OCI-LY7 (cell line): Measurements from ENCODE around the gene PRAME. TPM values are rescaled to one million over a fixed set of nuclear protein-coding genes. Genes with fewer than 3 reads are reported as not detected.
A peak's percentile ranks its signal among the peaks of the same experiment; 100 is the strongest.

Experiments
- BruUV-seq: library from RNA; stranded (reverse); fragments of 400-500 nt; replicated peaks from 2 replicates; lab custom pipeline; 2021; lab: Mats Ljungman, UMichigan
- CTCF ChIA-PET: fragments of 300-600 bp; sonication (Branson Sonifier 250); formaldehyde crosslinking; loops from one replicate; lab custom pipeline; 2022; ENCODE audit warnings: antibody characterized with exemption; ENCODE audit not compliant: unreplicated experiment; lab: Charles Lee
- POLR2A ChIA-PET: fragments of 300-600 bp; sonication (Branson Sonifier 250); formaldehyde crosslinking; loops from one replicate; lab custom pipeline; 2022; ENCODE audit warnings: antibody characterized with exemption; lab: Charles Lee
- DNase-seq: peaks from one replicate; pipeline ENCODE4 v3.0.0-alpha.2; 2015; ENCODE audit warnings: low spot score
- H2AFZ ChIP-seq: fragments of 200-600 bp; sonication (generic), shearing (Covaris generic); 2 replicates; pipeline ENCODE4 v1.6.1; 2014; ENCODE audit warnings: mild to moderate bottlenecking, antibody characterized with exemption, low read length, moderate library complexity
- H3K27ac ChIP-seq: fragments of 200-600 bp; sonication (generic); 2 replicates; pipeline ENCODE4 v1.5.1; 2014; ENCODE audit warnings: mixed run types, low read depth, mild to moderate bottlenecking, moderate library complexity, low read length, inconsistent platforms; ENCODE audit not compliant: poor library complexity, severe bottlenecking
- H3K36me3 ChIP-seq: fragments of 200-600 bp; sonication (generic); 2 replicates; pipeline ENCODE4 v1.6.1; 2014; ENCODE audit warnings: mild to moderate bottlenecking, antibody characterized with exemption, low read length, moderate library complexity, mixed read lengths; ENCODE audit not compliant: insufficient read depth
- H3K4me1 ChIP-seq: fragments of 200-600 bp; sonication (generic); 2 replicates; pipeline ENCODE4 v1.5.1; 2014; ENCODE audit warnings: mild to moderate bottlenecking, low read length; ENCODE audit not compliant: insufficient read depth, poor library complexity, severe bottlenecking
- H3K4me2 ChIP-seq: fragments of 200-600 bp; sonication (generic); 2 replicates; pipeline ENCODE4 v1.6.1; 2014; ENCODE audit warnings: mild to moderate bottlenecking, low read length
- H3K4me3 ChIP-seq: fragments of 200-600 bp; sonication (generic); 2 replicates; pipeline ENCODE4 v1.5.1; 2014; ENCODE audit warnings: mild to moderate bottlenecking, low read depth, low read length; ENCODE audit not compliant: poor library complexity, severe bottlenecking
- H3K79me2 ChIP-seq: fragments of 200-600 bp; sonication (generic); 2 replicates; pipeline ENCODE4 v1.6.1; 2016; ENCODE audit warnings: low read depth, mild to moderate bottlenecking, low read length, moderate library complexity, mixed read lengths; ENCODE audit not compliant: insufficient read depth
- H3K9me2 ChIP-seq: fragments of 200-600 bp; sonication (generic); 2 replicates; pipeline ENCODE4 v1.6.1; 2016; ENCODE audit warnings: mild to moderate bottlenecking, low read length, mixed read lengths; ENCODE audit not compliant: insufficient read depth
- H3K9me3 ChIP-seq: fragments of 200-600 bp; sonication (generic); 2 replicates; pipeline ENCODE4 v1.6.1; 2014; ENCODE audit warnings: mild to moderate bottlenecking, mixed run types, low read length, mixed read lengths
- H4K20me1 ChIP-seq: fragments of 200-600 bp; sonication (generic); 2 replicates; pipeline ENCODE4 v1.6.1; 2014; ENCODE audit warnings: mild to moderate bottlenecking, antibody characterized with exemption, low read length, moderate library complexity, mixed read lengths; ENCODE audit not compliant: insufficient read depth
- EZH2phosphoT487 ChIP-seq: fragments of 200-600 bp; sonication (generic); IDR thresholded peaks from 2 replicates; pipeline ENCODE4 v1.6.1; 2018; ENCODE audit warnings: low read depth, borderline replicate concordance, mild to moderate bottlenecking, mixed run types, antibody characterized with exemption, low read length, moderate library complexity, mixed read lengths
- intact Hi-C: fragments of 100-400 bp; cut with micrococcal nuclease; formaldehyde crosslinking; loops from one replicate; pipeline ENCODE4 v1.10.0; 2022; ENCODE audit not compliant: unreplicated experiment
- total RNA-seq, 2 experiments: library from RNA; depleted of rRNA in 1 of 2; stranded (reverse); fragments of >200 nt in 1 of 2; shearing (Covaris generic) in 1 of 2; gene quantifications; 2 replicates each; pipeline ENCODE4 v1.2.3, GENCODE V29; 2014 to 2022
- TF ChIP-seq, protein P1 (sequence below): fragments of 200-600 bp; sonication (generic); conservative IDR thresholded peaks from 2 replicates; pipeline ENCODE4 v1.5.1; 2014; ENCODE audit warnings: mild to moderate bottlenecking, antibody characterized with exemption, low read length, moderate library complexity, mixed read lengths

Gene PRAME
- total RNA-seq, 2 experiments from 2014 or later: 0.28 TPM; not detected in 1

- no peaks in the 10 kb centered on the region for H4K20me1 ChIP-seq
- H3K79me2 ChIP-seq: no peaks in the 10 kb centered on the region
- intact Hi-C loops: no loop called here
- 0 out of 2 replicates have a peak overlapping the region, but pooled peaks have one; percentile 20 for H3K4me2 ChIP-seq
- H3K27ac ChIP-seq: no peak overlapping the region
- H3K9me2 ChIP-seq: no peaks in the 10 kb centered on the region
- ChIA-PET POLR2A (interaction anchor here (0.5 to 1.2 kb wide), 3 partner anchors 12 to 120 kb away, joined by 3 to 6 read pairs (median 3); partner anchors contain the start of gene ZNF280B), CTCF (no interaction called here)
- no peak overlapping the region for H2AFZ ChIP-seq
- H3K9me3 ChIP-seq: no peaks in the 10 kb centered on the region
- no peak overlapping the region for H3K4me3 ChIP-seq
- peaks cover 22% of the 10 kb centered on the region for H3K4me1 ChIP-seq
- TF ChIP-seq, protein P1, sequence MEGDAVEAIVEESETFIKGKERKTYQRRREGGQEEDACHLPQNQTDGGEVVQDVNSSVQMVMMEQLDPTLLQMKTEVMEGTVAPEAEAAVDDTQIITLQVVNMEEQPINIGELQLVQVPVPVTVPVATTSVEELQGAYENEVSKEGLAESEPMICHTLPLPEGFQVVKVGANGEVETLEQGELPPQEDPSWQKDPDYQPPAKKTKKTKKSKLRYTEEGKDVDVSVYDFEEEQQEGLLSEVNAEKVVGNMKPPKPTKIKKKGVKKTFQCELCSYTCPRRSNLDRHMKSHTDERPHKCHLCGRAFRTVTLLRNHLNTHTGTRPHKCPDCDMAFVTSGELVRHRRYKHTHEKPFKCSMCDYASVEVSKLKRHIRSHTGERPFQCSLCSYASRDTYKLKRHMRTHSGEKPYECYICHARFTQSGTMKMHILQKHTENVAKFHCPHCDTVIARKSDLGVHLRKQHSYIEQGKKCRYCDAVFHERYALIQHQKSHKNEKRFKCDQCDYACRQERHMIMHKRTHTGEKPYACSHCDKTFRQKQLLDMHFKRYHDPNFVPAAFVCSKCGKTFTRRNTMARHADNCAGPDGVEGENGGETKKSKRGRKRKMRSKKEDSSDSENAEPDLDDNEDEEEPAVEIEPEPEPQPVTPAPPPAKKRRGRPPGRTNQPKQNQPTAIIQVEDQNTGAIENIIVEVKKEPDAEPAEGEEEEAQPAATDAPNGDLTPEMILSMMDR: no peak
- no peak for TF ChIP-seq EZH2phosphoT487
- BruUV-seq: no TSS peak
- H3K36me3 ChIP-seq: no peaks in the 10 kb centered on the region
- DNase-seq: peak; percentile 12
These were observed 38.1 kb downstream of the PRAME start for GRCh38 chr22:22520667-22521602.

- DNase-seq: no peak
- Histone ChIP-seq H2AFZ (no peak within 1 kb of the TSS), H3K79me2 (no peaks in the 10 kb centered on the region), H3K27ac (no peak within 1 kb of the TSS), H3K9me3 (no peaks in the 10 kb centered on the region), H4K20me1 (no peaks in the 10 kb centered on the region), H3K4me1 (peaks cover 22% of the 10 kb centered on the region), H3K4me2 (0 out of 2 replicates have a peak within 1 kb of the TSS, but pooled peaks have one; percentile 20), H3K9me2 (no peaks in the 10 kb centered on the region), H3K4me3 (no peak within 1 kb of the TSS), H3K36me3 (no peaks in the 10 kb centered on the region)
- POLR2A ChIA-PET: interaction anchor here (0.5 to 1.2 kb wide), 4 partner anchors 11 to 119 kb away, joined by 3 to 6 read pairs (median 4); partner anchors contain the start of gene ZNF280B
- no peak for TF ChIP-seq EZH2phosphoT487
- TF ChIP-seq, protein P1: no peak
- BruUV-seq: no TSS peak
- intact Hi-C loops: no loop called here
- CTCF ChIA-PET: no interaction called here
These were observed 38.9 kb downstream of the PRAME start, which contains the start of gene ZNF280A for GRCh38 chr22:22520020-22520656. Gene ZNF280A, minus strand, starts transcription at chr22:22520270. Its CDS starts 4,640 bp downstream, at chr22:22515630.
